ENCODE results near the gene SRPK2.
"Not testable (repeated sequence)": the region's sequence is repeated elsewhere in the genome, so short reads cannot be mapped to it uniquely, and the experiment has no call there.

SRPK2 gene

GRCh38 chr7:105355701-105356100, 33.0 kb downstream of the SRPK2 start:
- no peak overlapping the region for H3K4me3 ChIP-seq (ENCODE audit: control insufficient read depth, low read depth, low read length)
- no peak for TF ChIP-seq CTCF (conservative IDR thresholded peaks at IDR 0.05; ENCODE audit: control insufficient read depth, insufficient read depth, low read depth, low read length)
- no peak for DNase-seq (ENCODE audit: low read depth)

DNA sequence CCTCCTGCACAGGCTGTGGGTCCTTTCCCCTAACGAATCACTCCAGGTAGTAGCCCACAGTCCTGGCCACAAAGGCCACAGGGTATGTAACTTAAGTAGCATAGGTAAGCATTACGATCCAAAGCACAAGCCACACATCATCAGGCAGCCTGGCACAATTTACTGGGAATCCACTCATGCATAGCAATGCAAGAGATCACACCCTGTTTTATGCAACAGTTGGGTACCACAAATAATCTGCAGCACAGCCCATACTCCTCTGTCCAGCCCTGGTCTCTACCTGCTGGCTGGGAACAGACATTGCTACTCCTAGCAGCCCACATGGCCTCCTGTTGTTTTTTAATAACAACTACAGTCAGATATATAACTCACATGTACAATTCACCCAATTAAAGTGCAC, 34.3 kb downstream of the SRPK2 start:
- no peak for TF ChIP-seq CTCF (conservative IDR thresholded peaks at IDR 0.05; ENCODE audit: control insufficient read depth, insufficient read depth, low read depth, low read length)
- H3K4me3 ChIP-seq (ENCODE audit: control insufficient read depth, low read depth, low read length): no peak overlapping the region
- peak; percentile 10 for DNase-seq (ENCODE audit: low read depth)

- no peak overlapping the region for H3K4me3 ChIP-seq (ENCODE audit: control insufficient read depth, low read depth, low read length)
- peak; percentile 64 for DNase-seq (ENCODE audit: low read depth)
- TF ChIP-seq CTCF (conservative IDR thresholded peaks at IDR 0.05; ENCODE audit: control insufficient read depth, insufficient read depth, low read depth, low read length): no peak
Measured at GRCh38 chr7:105353752-105354328, 34.9 kb downstream of the SRPK2 start.

- no peak overlapping the region for H3K4me3 ChIP-seq (ENCODE audit: control insufficient read depth, low read depth, low read length)
- no peak for TF ChIP-seq CTCF (conservative IDR thresholded peaks at IDR 0.05; ENCODE audit: control insufficient read depth, insufficient read depth, low read depth, low read length)
- peak; percentile 21 for DNase-seq (ENCODE audit: low read depth)
Measured at GRCh38 chr7:105352901-105353668, 35.6 kb downstream of the SRPK2 start.

DNA sequence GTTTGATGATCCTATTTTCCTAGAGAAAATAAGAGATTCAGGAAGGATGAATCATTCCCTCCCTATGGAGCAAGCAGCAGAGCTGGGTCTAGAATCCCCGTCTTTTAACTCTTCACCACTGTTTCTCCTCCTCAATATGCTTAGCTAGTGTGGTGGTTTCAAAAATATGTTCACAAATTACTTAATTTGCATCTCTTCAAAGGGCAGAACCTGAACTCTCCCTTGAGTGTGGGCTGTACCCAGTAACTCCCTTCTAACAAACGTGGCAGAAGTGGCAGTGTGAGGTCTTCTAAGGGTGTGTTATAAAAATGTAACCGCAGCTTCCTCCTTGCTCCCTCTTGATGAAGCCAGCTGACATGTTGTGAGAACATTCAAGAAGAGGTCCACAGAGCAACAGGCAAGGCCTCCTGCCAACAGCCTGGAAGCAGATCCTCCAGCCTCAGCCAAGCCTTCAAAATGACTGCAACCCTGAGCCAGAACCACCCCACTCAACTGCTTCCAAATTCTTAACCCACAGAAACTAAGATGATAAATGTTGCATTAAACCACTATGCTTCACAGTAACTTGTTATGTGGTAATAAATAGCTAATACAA, 36.6 kb downstream of the SRPK2 start:
- no peak for TF ChIP-seq CTCF (conservative IDR thresholded peaks at IDR 0.05; ENCODE audit: control insufficient read depth, insufficient read depth, low read depth, low read length)
- peak; percentile 95 for DNase-seq (ENCODE audit: low read depth)
- peak overlapping the region; percentile 24 for H3K4me3 ChIP-seq (ENCODE audit: control insufficient read depth, low read depth, low read length)

DNA sequence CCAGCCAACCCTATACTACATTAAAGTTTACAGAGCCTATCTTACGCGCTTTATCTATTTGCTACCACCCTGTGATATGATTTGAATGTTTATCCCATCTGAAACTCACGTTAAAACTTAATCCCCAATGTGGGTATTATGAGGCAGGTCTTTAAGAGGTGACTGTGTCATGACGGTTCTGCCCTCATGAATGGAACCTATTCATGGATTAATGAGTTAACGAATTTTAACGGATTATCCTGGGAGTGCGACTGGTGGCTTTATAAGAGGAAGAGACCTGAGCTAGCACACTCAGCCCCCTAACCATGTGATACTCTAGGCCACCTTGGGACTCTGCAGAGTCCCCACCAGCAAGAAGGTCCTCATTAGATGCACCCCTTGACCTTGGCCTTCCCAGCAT, 37.8 kb downstream of the SRPK2 start:
- no peak for DNase-seq (ENCODE audit: low read depth)
- H3K4me3 ChIP-seq (ENCODE audit: control insufficient read depth, low read depth, low read length): no peak overlapping the region
- TF ChIP-seq CTCF (conservative IDR thresholded peaks at IDR 0.05; ENCODE audit: control insufficient read depth, insufficient read depth, low read depth, low read length): no peak

- not testable (repeated sequence) for H3K4me3 ChIP-seq (ENCODE audit: control insufficient read depth, low read depth, low read length); DNase-seq (ENCODE audit: low read depth)
Measured at GRCh38 chr7:105348177-105348576, 40.5 kb downstream of the SRPK2 start.
